ENCODE measurements around the gene BMPR1B. TPM values are rescaled to one million over a fixed set of nuclear protein-coding genes. Genes with fewer than 3 reads are reported as not detected.

Gene BMPR1B
- total RNA-seq, 1 experiment from 2014 or later: not detected

DNA sequence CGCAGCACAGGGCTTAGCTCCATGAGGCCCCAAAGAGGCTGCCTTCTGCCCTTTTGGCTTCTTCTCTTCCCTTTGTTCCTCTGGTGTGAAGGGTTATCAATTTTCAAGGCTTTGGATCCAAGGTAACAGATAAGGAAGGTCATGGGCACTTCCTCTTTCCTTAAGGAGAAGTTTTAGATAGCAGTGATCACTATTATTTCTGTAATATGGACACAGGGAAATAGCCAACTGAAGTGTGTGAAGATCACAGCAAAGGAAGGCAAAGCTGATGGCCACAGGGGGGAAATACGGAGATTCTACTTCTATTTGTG is 424.2 kb downstream of the BMPR1B start:
- H3K4me2 ChIP-seq (ENCODE audit: low read length): no peak overlapping the region
- H3K9me2 ChIP-seq (ENCODE audit: insufficient read depth): no peaks in the 10 kb centered on the region
- H3K9me3 ChIP-seq (ENCODE audit: control insufficient read depth in 1 of 2, insufficient read depth in 1 of 2, low read depth in 1 of 2, low read length in 2 of 2): no peaks in the 10 kb centered on the region
- POLR2A ChIA-PET: no interaction called here
- no peaks in the 10 kb centered on the region for H3K36me3 ChIP-seq (ENCODE audit: control insufficient read depth in 1 of 2, insufficient read depth in 2 of 2, low read length in 2 of 2)
- no peaks in the 10 kb centered on the region for H4K20me1 ChIP-seq (ENCODE audit: insufficient read depth)
- TF ChIP-seq, protein P1, sequence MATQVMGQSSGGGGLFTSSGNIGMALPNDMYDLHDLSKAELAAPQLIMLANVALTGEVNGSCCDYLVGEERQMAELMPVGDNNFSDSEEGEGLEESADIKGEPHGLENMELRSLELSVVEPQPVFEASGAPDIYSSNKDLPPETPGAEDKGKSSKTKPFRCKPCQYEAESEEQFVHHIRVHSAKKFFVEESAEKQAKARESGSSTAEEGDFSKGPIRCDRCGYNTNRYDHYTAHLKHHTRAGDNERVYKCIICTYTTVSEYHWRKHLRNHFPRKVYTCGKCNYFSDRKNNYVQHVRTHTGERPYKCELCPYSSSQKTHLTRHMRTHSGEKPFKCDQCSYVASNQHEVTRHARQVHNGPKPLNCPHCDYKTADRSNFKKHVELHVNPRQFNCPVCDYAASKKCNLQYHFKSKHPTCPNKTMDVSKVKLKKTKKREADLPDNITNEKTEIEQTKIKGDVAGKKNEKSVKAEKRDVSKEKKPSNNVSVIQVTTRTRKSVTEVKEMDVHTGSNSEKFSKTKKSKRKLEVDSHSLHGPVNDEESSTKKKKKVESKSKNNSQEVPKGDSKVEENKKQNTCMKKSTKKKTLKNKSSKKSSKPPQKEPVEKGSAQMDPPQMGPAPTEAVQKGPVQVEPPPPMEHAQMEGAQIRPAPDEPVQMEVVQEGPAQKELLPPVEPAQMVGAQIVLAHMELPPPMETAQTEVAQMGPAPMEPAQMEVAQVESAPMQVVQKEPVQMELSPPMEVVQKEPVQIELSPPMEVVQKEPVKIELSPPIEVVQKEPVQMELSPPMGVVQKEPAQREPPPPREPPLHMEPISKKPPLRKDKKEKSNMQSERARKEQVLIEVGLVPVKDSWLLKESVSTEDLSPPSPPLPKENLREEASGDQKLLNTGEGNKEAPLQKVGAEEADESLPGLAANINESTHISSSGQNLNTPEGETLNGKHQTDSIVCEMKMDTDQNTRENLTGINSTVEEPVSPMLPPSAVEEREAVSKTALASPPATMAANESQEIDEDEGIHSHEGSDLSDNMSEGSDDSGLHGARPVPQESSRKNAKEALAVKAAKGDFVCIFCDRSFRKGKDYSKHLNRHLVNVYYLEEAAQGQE (IDR thresholded peaks at IDR 0.05; ENCODE audit: low read depth): no peak
- no peak for TF ChIP-seq EZH2phosphoT487 (IDR thresholded peaks at IDR 0.05; ENCODE audit: borderline replicate concordance)
- TF ChIP-seq, protein P2, sequence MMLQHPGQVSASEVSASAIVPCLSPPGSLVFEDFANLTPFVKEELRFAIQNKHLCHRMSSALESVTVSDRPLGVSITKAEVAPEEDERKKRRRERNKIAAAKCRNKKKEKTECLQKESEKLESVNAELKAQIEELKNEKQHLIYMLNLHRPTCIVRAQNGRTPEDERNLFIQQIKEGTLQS (IDR thresholded peaks at IDR 0.05): no peak
- TF ChIP-seq TCF7L2 (IDR thresholded peaks at IDR 0.05; ENCODE audit: borderline replicate concordance, extremely low read depth, insufficient read depth, insufficient read length): no peak
- TF ChIP-seq CEBPB (IDR thresholded peaks at IDR 0.05; ENCODE audit: low read depth): no peak
- no peak for TF ChIP-seq RAD21 (IDR thresholded peaks at IDR 0.05; ENCODE audit: low read depth)
- no peak for TF ChIP-seq EGR1 (IDR thresholded peaks at IDR 0.05; ENCODE audit: low read depth)
- TF ChIP-seq, protein P3, sequence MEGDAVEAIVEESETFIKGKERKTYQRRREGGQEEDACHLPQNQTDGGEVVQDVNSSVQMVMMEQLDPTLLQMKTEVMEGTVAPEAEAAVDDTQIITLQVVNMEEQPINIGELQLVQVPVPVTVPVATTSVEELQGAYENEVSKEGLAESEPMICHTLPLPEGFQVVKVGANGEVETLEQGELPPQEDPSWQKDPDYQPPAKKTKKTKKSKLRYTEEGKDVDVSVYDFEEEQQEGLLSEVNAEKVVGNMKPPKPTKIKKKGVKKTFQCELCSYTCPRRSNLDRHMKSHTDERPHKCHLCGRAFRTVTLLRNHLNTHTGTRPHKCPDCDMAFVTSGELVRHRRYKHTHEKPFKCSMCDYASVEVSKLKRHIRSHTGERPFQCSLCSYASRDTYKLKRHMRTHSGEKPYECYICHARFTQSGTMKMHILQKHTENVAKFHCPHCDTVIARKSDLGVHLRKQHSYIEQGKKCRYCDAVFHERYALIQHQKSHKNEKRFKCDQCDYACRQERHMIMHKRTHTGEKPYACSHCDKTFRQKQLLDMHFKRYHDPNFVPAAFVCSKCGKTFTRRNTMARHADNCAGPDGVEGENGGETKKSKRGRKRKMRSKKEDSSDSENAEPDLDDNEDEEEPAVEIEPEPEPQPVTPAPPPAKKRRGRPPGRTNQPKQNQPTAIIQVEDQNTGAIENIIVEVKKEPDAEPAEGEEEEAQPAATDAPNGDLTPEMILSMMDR (IDR thresholded peaks at IDR 0.05 in 2 of 3, conservative IDR thresholded peaks at IDR 0.05 in 1 of 3; ENCODE audit: borderline replicate concordance in 1 of 3, insufficient read depth in 1 of 3, low read depth in 2 of 3, low read length in 2 of 3): no peak
- TF ChIP-seq POLR2A (IDR thresholded peaks at IDR 0.05; ENCODE audit: borderline replicate concordance, extremely low read depth, insufficient read depth, insufficient read length): no peak
- ATAC-seq (no peak), DNase-seq (ENCODE audit: low read depth, low spot score) (no peak)
- no peaks in the 10 kb centered on the region for H3K27me3 ChIP-seq (ENCODE audit: insufficient read depth, low read length)
- RAD21 ChIA-PET (ENCODE audit: low non-redundant PET in 1 of 2, low total read pairs in 2 of 2, uncharacterized antibody in 2 of 2, unreplicated experiment in 2 of 2): no interaction called here
- H2AFZ ChIP-seq (ENCODE audit: low read depth, low read length, poor library complexity, severe bottlenecking): no peak overlapping the region
- no peak overlapping the region for H3K4me3 ChIP-seq (replicated peaks in 1 of 2; ENCODE audit: low read depth in 1 of 2, low read length in 2 of 2)
- BruUV-seq (replicated peaks): no TSS peak
- H3K79me2 ChIP-seq (ENCODE audit: insufficient read depth, low read length): no peaks in the 10 kb centered on the region
- H3K9ac ChIP-seq (ENCODE audit: low read length): no peak overlapping the region
- H3K4me1 ChIP-seq (ENCODE audit: control insufficient read depth in 1 of 2, insufficient read depth in 2 of 2, low read length in 2 of 2): no peaks in the 10 kb centered on the region
- no peak overlapping the region for H3K27ac ChIP-seq (ENCODE audit: low read depth, low read length)
- CTCF ChIA-PET: no interaction called here
- intact Hi-C loops (cut with micrococcal nuclease): no loop called here

Measured in HCT116 (cell line).